ENCODE measurements around the gene CREG1.

Gene CREG1

DNA sequence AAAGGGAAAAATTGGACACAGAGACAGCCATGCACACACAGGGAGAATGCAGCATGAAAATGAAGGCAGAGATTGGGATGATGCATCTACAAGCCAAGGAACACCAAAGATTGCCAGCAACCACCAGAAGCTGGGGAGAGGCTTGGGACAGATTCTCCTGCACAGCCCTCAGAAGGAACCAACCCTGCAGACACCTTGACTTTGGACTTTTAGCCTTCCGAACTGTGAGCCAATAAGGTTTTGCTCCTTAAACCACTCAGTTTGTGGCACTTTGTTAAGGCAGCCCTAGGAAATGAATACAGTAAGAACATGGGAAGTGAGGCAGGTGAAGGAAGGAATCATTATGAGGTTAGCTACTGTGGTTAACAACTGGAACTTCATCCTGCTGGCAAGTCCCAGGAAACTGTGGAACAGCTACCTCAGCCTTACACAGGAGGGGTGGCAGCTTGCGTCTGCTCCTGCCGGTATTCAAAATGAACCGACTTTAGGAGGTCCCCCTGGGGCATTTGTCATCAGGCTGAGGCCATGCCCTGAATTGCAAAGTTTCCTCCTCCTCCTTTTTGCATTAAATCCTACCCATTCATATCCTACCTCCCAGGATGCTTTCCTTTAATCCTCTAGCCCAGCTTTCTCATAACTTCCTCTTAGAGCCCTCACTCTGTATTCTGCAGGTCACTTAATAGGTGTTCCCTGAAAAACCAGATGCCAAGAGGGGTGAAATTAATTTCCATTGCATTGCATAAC lies 50.7 kb downstream of the CREG1 start:
- DNase-seq = no peak

DNA sequence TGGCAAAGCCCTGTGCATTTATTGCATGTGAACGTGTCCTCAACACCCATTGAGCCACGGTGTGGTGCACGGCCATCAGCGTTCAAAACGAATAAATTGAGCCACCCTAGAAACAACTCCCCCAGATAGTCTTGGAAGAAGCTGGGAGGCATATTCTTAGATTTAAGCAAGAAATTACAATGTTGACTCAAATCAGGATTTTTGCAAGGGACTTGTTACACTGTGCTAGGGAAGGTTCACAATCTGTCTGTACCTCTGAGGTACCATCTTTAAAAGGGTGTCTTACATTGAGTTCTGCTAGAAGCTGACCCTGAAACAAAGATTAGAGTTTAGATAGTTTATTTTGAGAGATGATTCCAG lies 51.4 kb downstream of the CREG1 start:
- DNase-seq = no peak

DNA sequence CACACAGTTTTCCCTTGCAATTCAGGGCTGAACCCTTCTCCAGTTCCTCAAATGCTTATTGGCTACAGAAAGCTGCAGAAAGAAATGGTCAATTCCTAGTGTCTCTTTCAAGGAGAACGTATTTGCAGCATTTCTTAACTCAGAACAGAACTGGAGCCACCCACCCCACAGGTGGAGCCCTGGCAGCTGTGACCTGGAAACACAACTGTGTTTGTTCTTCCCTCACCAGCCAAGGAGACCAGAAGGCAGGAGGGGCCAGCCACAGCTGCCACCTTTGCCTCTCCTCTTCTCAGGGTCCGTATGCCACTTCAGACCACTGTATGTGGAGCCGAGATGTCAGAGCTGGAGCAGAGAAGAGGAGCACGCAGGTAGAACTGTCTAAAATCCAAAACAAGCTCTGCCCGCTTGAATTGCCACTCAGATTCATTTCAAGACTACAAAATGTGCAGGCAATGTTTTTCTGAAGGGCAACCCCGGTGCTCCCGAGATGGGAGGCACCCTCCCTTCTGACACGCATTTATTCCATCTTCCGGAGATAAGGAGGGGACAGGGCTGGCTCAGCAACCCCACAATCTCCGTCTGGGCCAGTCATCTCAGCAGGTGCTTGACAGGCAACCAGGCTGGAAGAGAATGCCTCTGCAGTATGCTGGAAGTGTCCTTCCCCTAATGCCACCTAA lies 51.9 kb downstream of the CREG1 start:
- DNase-seq = peak; percentile 81

DNA sequence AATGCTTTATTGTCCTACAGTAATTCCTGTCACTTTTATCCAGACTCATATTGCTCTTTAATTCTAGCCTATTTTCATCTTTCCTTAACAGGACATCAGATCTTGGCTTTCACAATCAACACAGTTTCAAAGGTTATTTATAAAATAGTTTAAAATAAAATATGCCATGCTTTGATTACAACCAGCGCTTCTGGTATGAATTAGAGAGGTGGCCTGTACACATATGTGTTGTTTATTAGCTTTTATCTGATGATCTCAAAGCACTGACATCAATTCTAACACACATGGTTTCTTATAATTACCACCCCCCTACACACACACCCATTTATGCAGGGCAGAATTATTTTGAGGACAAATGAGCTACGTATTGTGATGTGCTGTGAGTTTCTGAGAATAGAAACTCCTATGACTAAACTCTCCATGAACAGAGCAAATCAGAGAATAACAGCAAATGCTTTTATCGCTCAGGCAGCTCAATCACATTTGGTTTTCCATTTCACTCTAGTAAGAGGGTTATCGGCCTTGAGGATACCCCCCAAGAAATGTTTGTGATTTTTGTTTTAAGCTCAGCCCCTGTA lies 53.2 kb downstream of the CREG1 start:
- DNase-seq = no peak

DNA sequence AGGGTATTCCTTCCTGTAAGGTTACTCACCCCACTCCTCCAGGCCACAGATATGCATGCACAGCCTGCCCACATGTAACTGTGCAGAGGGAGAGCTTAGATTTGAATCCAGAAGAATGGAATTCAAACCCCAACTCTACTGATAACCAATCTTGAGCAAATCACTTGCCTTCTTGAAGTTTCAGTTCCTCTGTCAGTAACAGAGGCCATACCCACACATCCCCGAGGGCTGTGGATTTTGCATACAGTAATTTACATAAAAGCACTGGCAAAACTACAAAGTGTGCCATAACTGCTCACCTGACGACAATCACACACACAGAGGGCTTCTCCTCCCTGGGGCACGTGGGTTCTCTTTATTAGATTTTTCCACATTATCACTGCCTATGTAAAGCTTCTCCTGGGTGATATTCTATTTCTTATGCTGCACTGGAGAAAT lies 53.9 kb downstream of the CREG1 start:
- DNase-seq = peak; percentile 55

DNA sequence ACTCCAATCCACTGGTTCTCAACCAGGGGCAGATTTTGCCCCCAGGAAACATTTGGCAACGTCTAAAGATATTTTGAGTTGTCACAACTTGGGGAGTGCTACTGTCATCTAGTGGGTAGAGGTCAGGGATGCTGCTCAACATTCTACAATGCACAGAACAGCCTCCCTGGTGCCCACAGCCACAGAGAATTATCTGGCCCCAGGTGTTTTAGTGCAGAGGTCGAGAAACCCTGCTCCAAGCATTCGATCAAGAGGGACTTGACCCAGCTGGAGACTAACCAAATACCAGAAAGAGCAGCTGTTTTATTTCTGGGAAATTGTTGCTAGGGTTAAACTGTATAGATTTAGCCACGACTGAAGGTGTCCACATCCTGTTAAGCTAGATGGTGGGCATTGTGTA lies 54.5 kb downstream of the CREG1 start:
- DNase-seq = no peak

DNA sequence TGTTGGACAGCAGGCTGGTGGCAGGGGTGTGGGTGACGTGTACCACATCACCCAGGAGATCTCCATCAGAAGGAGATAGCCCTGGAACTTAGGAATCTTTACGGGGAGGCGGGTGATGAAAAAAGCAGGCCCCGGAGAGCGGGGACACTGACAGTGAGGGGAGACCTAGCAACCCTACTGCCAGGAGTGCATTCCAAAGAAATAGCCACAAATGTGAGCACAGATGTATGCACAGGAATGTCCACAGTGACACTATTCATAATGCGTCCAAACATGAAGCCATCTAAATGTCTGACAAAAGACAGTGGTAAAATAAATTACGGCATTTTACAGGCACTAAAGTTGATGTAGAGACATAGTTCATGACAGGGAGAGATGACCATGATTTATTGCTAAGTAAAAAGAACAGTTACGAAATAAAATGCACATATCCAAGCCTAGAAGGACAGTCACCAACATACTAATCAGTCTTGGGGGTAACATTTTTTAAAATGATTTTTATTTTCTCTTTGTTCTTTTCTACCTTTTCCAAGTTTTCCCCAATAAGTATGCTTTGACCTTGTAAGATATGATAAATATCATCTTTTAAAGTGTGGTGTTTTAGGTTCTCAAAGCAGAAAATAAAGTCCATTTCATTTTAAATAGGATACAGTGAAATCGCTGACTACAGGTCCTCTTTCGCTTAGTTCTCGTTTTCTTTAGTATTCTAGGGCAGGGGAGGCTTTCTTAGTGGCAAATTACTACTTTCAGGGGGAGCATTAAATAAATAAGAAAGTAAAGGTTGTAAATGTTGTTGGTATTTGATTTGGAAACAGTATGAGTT lies 56.6 kb downstream of the CREG1 start:
- no peak for DNase-seq

DNA sequence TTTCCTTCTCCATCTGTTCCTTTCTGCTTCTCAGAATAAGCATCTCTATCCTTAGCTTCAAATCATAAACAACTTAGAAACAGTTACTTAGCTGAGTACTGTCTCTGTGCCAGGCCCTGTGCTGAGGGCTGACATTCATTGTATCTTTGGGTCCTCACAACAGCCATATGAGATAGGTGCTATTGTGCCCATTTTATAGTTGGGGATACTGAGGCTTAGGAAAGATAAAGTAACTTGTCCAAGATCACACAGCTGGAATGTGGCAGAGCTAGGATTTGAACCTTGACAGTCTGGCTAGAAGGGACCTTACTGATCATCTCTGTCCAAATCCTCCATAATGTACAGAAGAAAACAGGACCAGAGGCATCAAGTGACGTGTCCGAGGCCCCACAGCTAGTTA lies 60.2 kb downstream of the CREG1 start:
- no peak for DNase-seq

DNA sequence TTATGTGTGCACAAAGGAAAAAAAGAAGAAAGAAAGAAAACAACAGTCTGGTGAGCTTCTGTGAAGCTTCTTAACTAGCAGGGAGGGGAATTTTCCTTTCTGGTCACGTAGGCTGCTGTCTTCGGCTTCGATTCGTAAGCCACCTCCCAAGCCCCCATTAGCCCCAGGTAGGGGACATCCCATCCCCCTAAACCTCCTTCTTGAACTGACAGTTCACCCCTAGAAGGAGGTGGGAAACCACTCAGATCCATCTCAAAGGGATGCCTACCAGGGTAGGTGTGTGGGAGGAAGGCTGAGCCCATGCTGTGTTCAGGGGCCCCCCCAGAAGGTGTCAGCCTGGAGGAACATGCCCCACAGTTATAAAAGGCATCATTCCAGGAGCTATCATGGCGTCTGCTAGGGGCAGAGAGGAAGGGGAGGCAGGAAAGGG lies 61.1 kb downstream of the CREG1 start:
- peak; percentile 69 for DNase-seq

DNA sequence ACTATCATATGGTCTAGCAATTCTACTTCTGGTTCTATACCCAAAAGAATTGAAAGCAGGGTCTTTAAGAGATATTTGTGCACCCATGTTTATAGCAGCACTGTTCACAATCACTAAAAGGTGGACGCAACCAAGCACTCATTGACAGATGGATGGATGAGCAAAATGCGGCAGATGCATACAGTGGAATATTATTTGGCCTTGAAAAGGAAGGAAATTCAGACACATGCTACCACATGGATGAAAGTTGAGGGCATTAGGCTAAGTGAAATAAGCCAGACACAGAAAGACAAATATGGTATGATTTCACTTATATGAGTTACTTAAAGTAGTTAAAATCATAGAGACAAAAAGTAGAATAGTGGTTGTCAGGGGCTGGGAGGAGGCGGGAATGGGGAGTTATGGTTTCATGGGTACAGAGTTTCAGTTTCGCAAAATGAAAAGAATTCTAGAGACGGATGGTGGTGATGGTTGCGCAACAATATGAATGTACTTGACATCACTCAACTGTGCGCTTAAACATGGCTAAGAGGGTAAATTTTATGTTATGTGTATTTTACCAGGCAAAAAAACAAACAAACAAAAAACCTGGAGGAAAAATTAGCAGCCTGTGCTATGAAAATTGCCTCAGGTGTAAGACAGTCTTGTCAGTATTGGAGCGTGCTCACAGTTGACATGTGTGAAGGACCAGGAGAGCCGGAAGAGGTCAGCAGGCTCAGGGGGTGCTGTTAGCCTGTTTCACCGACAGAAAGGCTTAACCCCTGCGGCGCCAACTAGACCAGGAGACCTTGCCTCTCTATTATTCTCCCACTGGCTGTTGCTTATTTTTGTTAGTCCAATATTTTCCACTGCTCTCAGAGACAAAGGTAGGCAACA lies 61.7 kb downstream of the CREG1 start:
- peak; percentile 66 for DNase-seq
